HEK293 (cell line): ENCODE results near the gene UBFD1.

ENCODE experiments used
- CTCF ChIP-seq: fragments of 450-650 bp; formaldehyde crosslinking; IDR thresholded peaks from 2 replicates; pipeline ENCODE4 v1.5.1; 2016; ENCODE audit warnings: missing biosample characterization, missing genetic modification characterization
- KLF1 ChIP-seq: fragments of 450-650 bp; formaldehyde crosslinking; IDR thresholded peaks from 2 replicates; pipeline ENCODE4 v1.5.1; 2016; ENCODE audit warnings: missing biosample characterization, missing genetic modification characterization
- ZBTB7A ChIP-seq: fragments of 450-650 bp; formaldehyde crosslinking; IDR thresholded peaks from 2 replicates; pipeline ENCODE4 v1.5.1; 2016; ENCODE audit warnings: low read depth, missing biosample characterization, missing genetic modification characterization
- ZNF223 ChIP-seq: fragments of 450-650 bp; formaldehyde crosslinking; IDR thresholded peaks from 2 replicates; pipeline ENCODE4 v1.5.1; 2016; ENCODE audit warnings: missing biosample characterization, missing genetic modification characterization
- ZNF501 ChIP-seq: fragments of 450-650 bp; formaldehyde crosslinking; IDR thresholded peaks from 2 replicates; pipeline ENCODE4 v1.5.1; 2016; ENCODE audit warnings: missing biosample characterization, missing genetic modification characterization
- ZNF555 ChIP-seq: fragments of 450-650 bp; formaldehyde crosslinking; conservative IDR thresholded peaks from 2 replicates; pipeline ENCODE4 v1.5.1; 2017; ENCODE audit warnings: missing biosample characterization, mild to moderate bottlenecking, missing genetic modification characterization, inconsistent platforms
- ZNF837 ChIP-seq: fragments of 450-650 bp; formaldehyde crosslinking; IDR thresholded peaks from 2 replicates; pipeline ENCODE4 v1.5.1; 2016; ENCODE audit warnings: missing biosample characterization, missing genetic modification characterization
- ZSCAN30 ChIP-seq: fragments of 450-650 bp; IDR thresholded peaks from 2 replicates; pipeline ENCODE4 v1.5.1; 2018; ENCODE audit warnings: missing biosample characterization, mild to moderate bottlenecking, missing genetic modification characterization, moderate library complexity
- TF ChIP-seq, protein P1 (sequence below): fragments of 450-650 bp; formaldehyde crosslinking; IDR thresholded peaks from 2 replicates; pipeline ENCODE4 v1.5.1; 2016; ENCODE audit warnings: missing biosample characterization, missing genetic modification characterization, borderline replicate concordance
- TF ChIP-seq, protein P2 (sequence below): fragments of 450-650 bp; formaldehyde crosslinking; IDR thresholded peaks from 2 replicates; pipeline ENCODE4; 2016; ENCODE audit warnings: missing biosample characterization, missing genetic modification characterization
- TF ChIP-seq, protein P3 (sequence below): fragments of 450-650 bp; formaldehyde crosslinking; IDR thresholded peaks from 2 replicates; pipeline ENCODE4 v1.5.1; 2016; ENCODE audit warnings: missing biosample characterization, missing genetic modification characterization
- TF ChIP-seq, protein P4 (sequence below): sonication (generic); formaldehyde crosslinking; IDR thresholded peaks from 2 replicates; pipeline ENCODE4 v1.8.1; 2022; ENCODE audit warnings: mild to moderate bottlenecking, moderate library complexity, missing genetic modification reagents

GRCh38 chr16:23564575-23565363 lies 7.2 kb downstream of the UBFD1 start:
- TF ChIP-seq CTCF (tag by site-specific recombination) (no peak), ZSCAN30 (tag by site-specific recombination) (no peak), ZNF555 (tag by site-specific recombination) (no peak), ZNF501 (tag by site-specific recombination) (no peak), ZBTB7A (tag by site-specific recombination) (no peak), KLF1 (tag by site-specific recombination) (no peak), ZNF223 (tag by site-specific recombination) (no peak), ZNF837 (tag by site-specific recombination) (no peak)
- TF ChIP-seq, protein P1, sequence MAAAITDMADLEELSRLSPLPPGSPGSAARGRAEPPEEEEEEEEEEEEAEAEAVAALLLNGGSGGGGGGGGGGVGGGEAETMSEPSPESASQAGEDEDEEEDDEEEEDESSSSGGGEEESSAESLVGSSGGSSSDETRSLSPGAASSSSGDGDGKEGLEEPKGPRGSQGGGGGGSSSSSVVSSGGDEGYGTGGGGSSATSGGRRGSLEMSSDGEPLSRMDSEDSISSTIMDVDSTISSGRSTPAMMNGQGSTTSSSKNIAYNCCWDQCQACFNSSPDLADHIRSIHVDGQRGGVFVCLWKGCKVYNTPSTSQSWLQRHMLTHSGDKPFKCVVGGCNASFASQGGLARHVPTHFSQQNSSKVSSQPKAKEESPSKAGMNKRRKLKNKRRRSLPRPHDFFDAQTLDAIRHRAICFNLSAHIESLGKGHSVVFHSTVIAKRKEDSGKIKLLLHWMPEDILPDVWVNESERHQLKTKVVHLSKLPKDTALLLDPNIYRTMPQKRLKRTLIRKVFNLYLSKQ (tag by site-specific recombination) = no peak
- TF ChIP-seq, protein P2, sequence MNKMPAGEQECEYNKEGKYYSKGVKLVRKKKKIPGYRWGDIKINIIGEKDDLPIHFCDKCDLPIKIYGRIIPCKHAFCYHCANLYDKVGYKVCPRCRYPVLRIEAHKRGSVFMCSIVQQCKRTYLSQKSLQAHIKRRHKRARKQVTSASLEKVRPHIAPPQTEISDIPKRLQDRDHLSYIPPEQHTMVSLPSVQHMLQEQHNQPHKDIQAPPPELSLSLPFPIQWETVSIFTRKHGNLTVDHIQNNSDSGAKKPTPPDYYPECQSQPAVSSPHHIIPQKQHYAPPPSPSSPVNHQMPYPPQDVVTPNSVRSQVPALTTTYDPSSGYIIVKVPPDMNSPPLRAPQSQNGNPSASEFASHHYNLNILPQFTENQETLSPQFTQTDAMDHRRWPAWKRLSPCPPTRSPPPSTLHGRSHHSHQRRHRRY (tag by site-specific recombination) = no peak
- TF ChIP-seq, protein P3, sequence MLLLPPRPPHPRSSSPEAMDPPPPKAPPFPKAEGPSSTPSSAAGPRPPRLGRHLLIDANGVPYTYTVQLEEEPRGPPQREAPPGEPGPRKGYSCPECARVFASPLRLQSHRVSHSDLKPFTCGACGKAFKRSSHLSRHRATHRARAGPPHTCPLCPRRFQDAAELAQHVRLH (tag by site-specific recombination) = no peak
- TF ChIP-seq, protein P4, sequence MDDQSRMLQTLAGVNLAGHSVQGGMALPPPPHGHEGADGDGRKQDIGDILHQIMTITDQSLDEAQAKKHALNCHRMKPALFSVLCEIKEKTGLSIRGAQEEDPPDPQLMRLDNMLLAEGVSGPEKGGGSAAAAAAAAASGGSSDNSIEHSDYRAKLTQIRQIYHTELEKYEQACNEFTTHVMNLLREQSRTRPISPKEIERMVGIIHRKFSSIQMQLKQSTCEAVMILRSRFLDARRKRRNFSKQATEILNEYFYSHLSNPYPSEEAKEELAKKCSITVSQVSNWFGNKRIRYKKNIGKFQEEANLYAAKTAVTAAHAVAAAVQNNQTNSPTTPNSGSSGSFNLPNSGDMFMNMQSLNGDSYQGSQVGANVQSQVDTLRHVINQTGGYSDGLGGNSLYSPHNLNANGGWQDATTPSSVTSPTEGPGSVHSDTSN (CRISPR knock-in tag) = no peak
